Right lobe of liver (tissue), 4 donors: ENCODE measurements around the gene MAP3K19.

Experiments
- CTCF ChIP-seq, 4 donors: fragments of 200-600 bp in 3 of 4; fragments of 450-650 bp in 1 of 4; IDR thresholded peaks; one replicate each; pipeline versions ENCODE4 v1.5.1 to v1.8.0; 2016 to 2022; ENCODE audit warnings: antibody characterized with exemption in 4 of 4, mild to moderate bottlenecking in 2 of 4
- POLR2A ChIP-seq: fragments of 450-650 bp; IDR thresholded peaks from one replicate; pipeline ENCODE4 v1.6.1; 2017; ENCODE audit warnings: antibody characterized with exemption, mild to moderate bottlenecking
- donor health status: DM: no; HTN: no; CAD: no.
- donor health status: DM: no; HTN: no; CAD: no.
- donor health status: DM: no; HTN: yes; CAD: no.

- TF ChIP-seq CTCF (IDR thresholded peaks at IDR 0.05) (no peak), POLR2A (no peak)
Measured at GRCh38 chr2:135096665-135097446, 49.6 kb upstream of the MAP3K19 start.
